GM21529 (cell line): ENCODE measurements around the gene MCEMP1.

Experiments used
- ATAC-seq: cut with Tn5 transposase; IDR thresholded peaks from one replicate; pipeline ENCODE4 v1.9.1; 2021; ENCODE audit not compliant: unreplicated experiment

MCEMP1 gene

GRCh38 chr19:7720351-7720750 lies 43.5 kb downstream of the MCEMP1 start:
- ATAC-seq, result no peak

GRCh38 chr19:7722231-7722651 lies 45.4 kb downstream of the MCEMP1 start:
- peak; percentile 51 for ATAC-seq

- ATAC-seq, result no peak
Observed at GRCh38 chr19:7725791-7726190, 48.9 kb downstream of the MCEMP1 start.

GRCh38 chr19:7729211-7729610 lies 52.3 kb downstream of the MCEMP1 start:
- ATAC-seq, result no peak
